8988T (cell line): Measurements from ENCODE around the gene MBTPS1.

Experiments
- DNase-seq: peaks from one replicate; pipeline ENCODE4 v3.0.0; 2011

The MBTPS1 gene

DNA sequence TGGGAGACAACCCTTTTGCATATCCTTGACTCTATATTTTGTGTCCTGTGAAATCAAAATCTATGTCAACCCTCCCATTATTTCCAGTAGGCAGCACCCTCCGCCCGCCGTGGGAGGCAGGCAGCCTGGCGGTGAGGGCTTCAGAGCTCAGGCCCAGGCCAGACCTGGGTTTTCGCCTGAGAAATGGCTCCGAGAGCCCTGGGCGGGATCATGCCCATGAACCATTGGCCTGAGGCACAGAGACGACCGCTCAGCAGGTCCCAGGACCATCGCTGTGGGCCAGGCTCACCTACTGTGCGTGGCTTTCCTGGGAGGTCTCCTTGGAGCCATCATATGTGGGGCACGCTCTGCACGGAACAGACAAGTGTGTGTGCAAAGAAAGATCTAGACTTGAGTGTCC, 67.9 kb downstream of the MBTPS1 start:
- DNase-seq = no peak

DNA sequence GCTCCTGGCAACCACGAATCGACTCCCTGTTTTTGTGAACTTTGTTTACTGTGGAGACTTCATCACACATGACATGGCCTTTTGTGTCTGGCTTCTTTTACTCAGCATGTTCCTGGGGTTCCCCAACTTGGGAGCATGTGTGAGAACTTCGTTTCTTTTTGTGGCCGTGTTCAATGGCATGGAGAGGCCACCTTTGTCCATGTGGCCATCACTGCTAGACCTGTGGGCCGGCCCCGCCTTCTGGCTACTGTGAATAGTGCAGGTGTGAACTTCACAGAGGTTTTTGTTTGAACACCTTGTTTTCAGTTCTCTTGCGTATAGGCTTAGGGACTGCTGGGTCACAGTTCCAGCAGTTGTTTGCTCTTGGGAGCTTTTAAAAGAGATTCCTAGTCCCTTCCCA, 68.5 kb downstream of the MBTPS1 start:
- no peak for DNase-seq

- no peak for DNase-seq
Observed at GRCh38 chr16:84047626-84048025, 69.1 kb downstream of the MBTPS1 start.

- DNase-seq = no peak
Observed at GRCh38 chr16:84047206-84047605, 69.5 kb downstream of the MBTPS1 start.

- no peak for DNase-seq
Observed at GRCh38 chr16:84045818-84046470, 70.8 kb downstream of the MBTPS1 start.

GRCh38 chr16:84045001-84045817, 71.5 kb downstream of the MBTPS1 start:
- no peak for DNase-seq

- DNase-seq = peak; percentile 86
Observed at GRCh38 chr16:84044118-84044488, 72.6 kb downstream of the MBTPS1 start.

DNA sequence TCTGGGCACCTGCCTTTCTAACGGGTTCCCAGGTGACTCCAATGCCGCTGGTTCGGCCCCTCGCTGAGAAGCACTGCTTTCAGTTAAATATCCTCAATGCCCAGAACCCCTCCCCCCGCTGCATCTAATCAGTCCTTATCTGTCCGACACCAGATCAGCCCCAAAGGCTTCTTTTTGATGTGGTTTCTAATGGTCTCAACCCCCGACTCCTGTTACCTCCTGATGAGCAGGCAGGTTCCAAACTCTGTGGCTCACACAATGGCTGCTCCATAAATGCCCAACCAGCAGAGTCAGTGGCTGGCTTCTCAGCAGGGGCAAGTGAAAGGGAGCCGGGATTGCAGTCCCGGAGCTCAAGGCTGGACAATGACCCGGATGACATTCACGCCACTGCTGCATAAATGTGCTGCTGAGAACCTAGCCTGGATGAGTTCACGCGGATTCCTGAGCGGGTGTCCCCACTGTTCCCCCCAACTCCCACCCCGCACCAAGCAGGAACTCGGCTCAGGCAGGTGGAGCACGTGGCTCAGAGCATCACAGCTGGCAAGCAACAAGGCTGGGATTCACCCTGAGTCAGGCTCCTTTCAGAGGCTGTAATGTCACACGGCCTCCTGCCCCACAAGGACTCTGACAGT, 73.1 kb downstream of the MBTPS1 start:
- no peak for DNase-seq

GRCh38 chr16:84042879-84043485, 73.8 kb downstream of the MBTPS1 start:
- no peak for DNase-seq

DNA sequence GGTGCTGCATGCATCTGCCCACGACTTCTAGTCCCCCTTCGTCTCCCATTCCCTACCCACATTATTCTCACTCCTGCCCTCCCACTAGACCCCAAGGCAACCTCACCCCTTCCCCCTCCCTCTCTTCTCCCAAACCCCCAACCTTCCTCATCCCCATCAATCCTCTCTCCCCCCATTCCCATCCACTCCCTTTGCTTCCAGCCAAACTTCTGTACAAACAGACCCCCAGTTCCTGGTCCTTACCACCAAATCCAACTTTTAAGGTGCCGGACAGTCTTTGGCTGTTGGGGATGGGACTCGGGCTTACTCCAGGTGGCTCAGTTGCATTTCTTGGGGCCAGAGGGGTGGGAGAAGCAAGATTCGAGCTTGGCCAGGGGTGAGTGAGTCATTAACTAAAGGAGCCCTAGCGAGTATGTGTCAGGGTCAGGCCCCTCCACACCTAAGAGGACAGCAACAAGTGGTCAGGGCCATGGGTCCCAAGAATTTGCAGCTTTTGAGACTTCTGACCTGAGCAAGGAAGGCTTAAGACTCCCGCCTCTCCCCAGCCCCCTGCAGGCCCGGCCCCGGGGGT, 74.3 kb downstream of the MBTPS1 start, which contains the start of gene SLC38A8:
TSS of gene SLC38A8 (minus strand) at position 488 of the 571 bp plus-strand sequence. CDS start 638 bp downstream, outside the sequence.
- DNase-seq = no peak

DNA sequence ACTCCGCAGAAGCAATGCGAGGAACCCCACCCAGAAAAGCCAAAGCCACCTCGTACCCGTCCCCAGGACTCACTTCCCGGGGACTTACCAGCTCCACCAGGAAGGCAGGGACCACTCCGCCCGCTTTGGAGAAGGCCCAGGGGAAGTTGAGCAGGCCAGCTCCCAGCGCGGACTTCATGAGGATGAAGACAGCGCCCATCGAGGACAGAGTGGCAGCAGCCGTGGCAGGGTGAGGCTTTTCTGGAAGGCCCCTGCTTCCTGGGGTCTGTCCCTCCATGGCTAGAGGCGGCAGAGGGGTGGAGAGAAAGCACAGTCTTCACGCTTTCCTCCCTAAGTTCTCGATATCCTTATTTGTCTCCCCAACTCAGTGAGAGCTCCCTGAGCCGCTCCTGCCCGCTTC, 74.9 kb downstream of the MBTPS1 start:
- no peak for DNase-seq

DNA sequence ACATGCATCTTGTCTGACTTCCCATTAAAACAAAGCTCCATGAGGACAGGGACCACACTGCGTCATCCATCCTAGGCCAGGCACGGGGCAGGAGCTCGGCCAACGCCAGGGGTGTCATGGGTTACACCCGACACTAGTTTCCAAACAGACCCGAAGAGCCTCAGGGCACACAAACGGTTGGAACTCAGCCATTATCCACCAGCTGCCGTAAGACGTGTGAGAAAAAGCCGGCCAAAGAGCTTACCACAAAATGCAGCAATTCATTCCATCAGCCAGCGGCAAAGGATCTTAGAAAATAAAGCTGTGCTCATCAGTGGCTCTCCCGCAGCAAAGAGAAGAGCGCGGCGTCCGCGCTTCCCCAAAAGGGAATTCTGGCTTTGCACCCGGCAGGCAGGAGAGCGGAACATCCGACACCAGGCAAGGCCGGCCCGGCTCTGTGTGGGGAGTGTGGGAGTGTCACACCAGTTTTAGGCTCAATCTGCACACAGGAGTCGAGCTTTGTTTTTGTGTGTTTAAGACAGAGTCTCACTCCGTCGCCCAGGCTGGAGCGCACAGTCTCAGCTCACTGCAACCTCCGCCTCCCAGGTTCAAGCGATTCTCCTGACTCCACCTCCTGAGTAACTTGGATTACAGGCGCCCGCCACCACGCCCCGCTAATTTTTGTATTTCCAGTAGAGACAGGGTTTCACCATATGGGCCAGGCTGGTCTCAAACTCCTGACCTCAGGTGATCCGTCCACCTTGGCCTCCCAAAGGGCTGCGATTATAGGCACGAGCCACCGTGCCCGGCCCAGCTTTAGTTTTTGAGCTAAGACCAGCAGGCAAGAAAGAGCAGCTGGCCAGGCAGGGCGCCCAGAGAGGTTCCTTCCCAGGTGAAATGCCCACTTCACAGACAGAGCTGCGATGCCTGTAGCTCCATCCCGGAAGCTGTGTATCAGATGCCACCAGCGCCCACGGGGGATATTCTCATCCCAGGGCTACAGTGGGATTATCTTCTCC, 75.6 kb downstream of the MBTPS1 start:
- DNase-seq = no peak

- DNase-seq = no peak
Observed at GRCh38 chr16:84040226-84040822, 76.4 kb downstream of the MBTPS1 start.

GRCh38 chr16:84039696-84040095, 77.0 kb downstream of the MBTPS1 start:
- no peak for DNase-seq

DNA sequence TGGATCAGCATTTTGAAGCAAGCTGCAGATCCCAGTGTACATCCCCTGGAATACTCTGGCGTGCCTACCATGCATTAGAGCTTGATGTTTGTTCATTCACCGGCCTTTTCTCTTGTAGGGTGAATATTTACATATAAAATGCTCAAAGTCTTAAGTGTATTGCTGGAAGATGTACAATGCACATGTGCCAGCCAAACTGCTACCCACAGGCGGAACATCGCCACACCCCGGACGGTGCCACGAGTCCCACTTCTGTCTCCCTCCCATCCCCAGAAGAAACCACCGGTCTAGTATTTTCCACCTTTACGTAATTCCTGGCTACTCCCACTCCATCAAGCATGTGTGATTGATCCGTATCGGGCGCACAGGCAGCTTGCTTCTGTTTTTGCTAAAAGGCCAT, 78.3 kb downstream of the MBTPS1 start:
- no peak for DNase-seq

- no peak for DNase-seq
Observed at GRCh38 chr16:84036982-84037425, 79.7 kb downstream of the MBTPS1 start.

DNA sequence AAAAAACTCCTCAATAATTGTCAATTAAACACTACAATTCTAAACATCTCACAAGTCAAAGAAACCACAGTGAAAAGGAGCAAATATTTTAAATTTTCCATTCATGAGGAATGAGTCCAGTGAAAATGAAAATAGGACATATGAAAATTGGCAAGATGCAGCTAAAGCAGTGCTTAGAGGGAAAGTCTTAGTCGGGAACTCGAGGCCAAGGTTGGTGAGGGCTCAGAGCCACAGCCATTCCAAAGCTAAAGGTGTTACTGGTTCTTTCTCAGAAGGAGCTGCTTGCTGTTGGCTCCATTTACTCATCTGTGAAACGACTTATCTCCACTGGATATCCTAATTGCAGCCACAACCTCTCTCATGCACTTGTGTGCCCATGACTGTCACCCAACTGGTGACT, 80.6 kb downstream of the MBTPS1 start:
- DNase-seq = no peak

- no peak for DNase-seq
Observed at GRCh38 chr16:84034516-84034915, 82.2 kb downstream of the MBTPS1 start.

DNA sequence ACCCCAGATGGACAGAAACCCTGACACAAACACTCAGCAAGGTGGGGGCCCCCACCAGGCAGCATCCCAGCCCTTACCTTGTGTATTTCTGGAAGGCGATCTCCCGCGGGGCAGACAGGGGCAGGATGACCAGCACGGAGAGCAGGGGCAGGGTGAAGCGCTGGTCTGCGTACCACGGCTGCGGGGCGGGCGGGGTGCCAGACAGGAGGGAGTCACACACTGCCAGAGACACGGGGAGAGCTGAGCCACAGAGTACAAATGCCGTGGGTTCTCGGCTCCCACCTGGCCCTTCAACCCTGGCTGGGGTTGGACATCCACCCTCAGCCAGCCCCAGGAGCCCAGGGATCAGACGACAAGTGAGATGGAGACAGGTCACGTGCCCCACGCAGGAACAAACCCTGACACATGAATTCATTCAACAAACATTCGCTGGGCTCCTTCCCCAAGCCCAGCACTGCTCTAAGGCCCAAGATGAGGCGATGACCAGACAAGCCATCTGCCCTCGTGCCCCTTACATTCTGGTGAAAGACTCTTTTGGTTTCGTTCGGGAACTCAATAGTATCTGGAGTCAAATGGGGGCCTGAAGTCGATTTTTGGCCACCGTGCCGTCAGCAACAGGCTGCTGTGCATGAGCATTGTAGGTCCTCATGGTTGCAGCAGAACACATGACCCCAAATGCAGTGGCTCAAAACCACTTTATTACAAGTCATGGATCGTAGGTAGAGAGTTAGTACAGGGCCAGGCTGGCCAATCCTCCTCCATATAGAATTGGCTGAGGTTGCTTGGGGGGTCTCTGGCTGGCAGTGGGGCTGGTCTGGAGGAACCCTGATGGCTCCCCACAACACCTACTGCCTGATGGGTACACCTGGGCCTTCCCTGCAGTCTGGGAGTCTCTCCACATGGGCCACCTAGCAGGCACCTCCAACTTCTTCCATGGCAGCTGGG, 83.2 kb downstream of the MBTPS1 start:
- DNase-seq = no peak
